Caco-2 (cell line): ENCODE data around the gene COA3. TPM values are rescaled to one million over a fixed set of nuclear protein-coding genes. Genes with fewer than 3 reads are reported as not detected.

Experiments
- BruUV-seq: library from RNA; stranded (reverse); fragments of 400-500 nt; replicated peaks from 2 replicates; lab custom pipeline; 2021; lab: Mats Ljungman, UMichigan
- CTCF ChIA-PET: fragments of 300-600 bp; sonication (Branson Sonifier 250); formaldehyde crosslinking; loops from one replicate; lab custom pipeline; 2022; ENCODE audit warnings: antibody characterized with exemption; lab: Charles Lee
- POLR2A ChIA-PET: fragments of 300-600 bp; sonication (Branson Sonifier 250); formaldehyde crosslinking; loops from one replicate; lab custom pipeline; 2022; ENCODE audit warnings: antibody characterized with exemption; lab: Charles Lee
- DNase-seq, 2 experiments: peaks; one replicate each; pipeline versions ENCODE4 v3.0.0 to v3.0.0-alpha.2; 2020 to 2022
- H3K27me3 ChIP-seq: replicated peaks from 2 replicates; pipeline ENCODE4 v1.6.0; 2011; ENCODE audit warnings: low read length; ENCODE audit not compliant: control insufficient read depth, insufficient read depth
- H3K36me3 ChIP-seq: 2 replicates; pipeline ENCODE4 v1.5.1; 2011; ENCODE audit warnings: low read length; ENCODE audit not compliant: control insufficient read depth, insufficient read depth
- H3K4me1 ChIP-seq: fragments of 250-450 bp; sonication (Bioruptor Pico); 2 replicates; pipeline ENCODE4 v1.5.1; 2020; ENCODE audit warnings: mild to moderate bottlenecking
- H3K4me3 ChIP-seq: 2 replicates; pipeline ENCODE4 v1.5.1; 2011; ENCODE audit warnings: low read depth, mild to moderate bottlenecking, control low read depth, low read length
- H3K9me3 ChIP-seq: fragments of 250-450 bp; sonication (Bioruptor Pico); 2 replicates; pipeline ENCODE4 v1.5.1; 2020; ENCODE audit warnings: mild to moderate bottlenecking, moderate library complexity
- H3K27ac Mint-ChIP-seq: one replicate; pipeline ENCODE4 v1.8.0; 2022; ENCODE audit warnings: mixed read lengths; ENCODE audit not compliant: unreplicated experiment
- H3K27me3 Mint-ChIP-seq: one replicate; pipeline ENCODE4 v1.8.0; 2022; ENCODE audit warnings: mixed read lengths; ENCODE audit not compliant: insufficient read depth, unreplicated experiment
- H3K36me3 Mint-ChIP-seq: one replicate; pipeline ENCODE4 v1.8.0; 2022; ENCODE audit warnings: mild to moderate bottlenecking, mixed read lengths; ENCODE audit not compliant: insufficient read depth, unreplicated experiment
- H3K4me1 Mint-ChIP-seq: one replicate; pipeline ENCODE4 v1.8.0; 2022; ENCODE audit warnings: low read depth, mixed read lengths; ENCODE audit not compliant: unreplicated experiment
- H3K4me3 Mint-ChIP-seq: one replicate; pipeline ENCODE4 v1.8.0; 2022; ENCODE audit warnings: mild to moderate bottlenecking, moderate library complexity, mixed read lengths; ENCODE audit not compliant: unreplicated experiment
- H3K9me3 Mint-ChIP-seq: one replicate; pipeline ENCODE4 v1.8.0; 2022; ENCODE audit warnings: mixed read lengths; ENCODE audit not compliant: unreplicated experiment
- CTCF ChIP-seq, 2 experiments: fragments of 200-600 bp in 1 of 2; IDR thresholded peaks; 1 replicate in 1 of 2; 2 replicates in 1 of 2; pipeline versions ENCODE4 v1.5.1 to v1.8.0; 2011 to 2022; ENCODE audit warnings: antibody characterized with exemption in 1 of 2, control low read depth in 1 of 2, inconsistent platforms in 1 of 2, low read depth in 1 of 2, low read length in 1 of 2, mild to moderate bottlenecking in 1 of 2, moderate library complexity in 1 of 2; ENCODE audit not compliant: insufficient read depth in 1 of 2, severe bottlenecking in 1 of 2, unreplicated experiment in 1 of 2
- intact Hi-C: fragments of 100-400 bp; cut with micrococcal nuclease; formaldehyde crosslinking; loops from one replicate; pipeline ENCODE4 v1.10.0; 2022; ENCODE audit not compliant: unreplicated experiment
- total RNA-seq: library from RNA; stranded (reverse); gene quantifications from 2 replicates; pipeline ENCODE4 v1.2.3, GENCODE V29; 2022

Gene COA3
- total RNA-seq, 1 experiment from 2014 or later = 63.6 TPM

- CTCF ChIA-PET = interaction anchor here (1.4 kb wide), 1 partner anchor 15 kb away, joined by 6 read pairs; the partner anchor contains the start of gene BECN1
- H3K36me3 Mint-ChIP-seq = peaks cover 38% of the 10 kb centered on the region
- H3K36me3 ChIP-seq = no peaks in the 10 kb centered on the region
Observed at GRCh38 chr17:42809250-42809649, 10.7 kb upstream of the COA3 start.

GRCh38 chr17:42806249-42806648 lies 7.7 kb upstream of the COA3 start:
- Mint-ChIP-seq H3K4me3 (no peak overlapping the region), H3K9me3 (no peaks in the 10 kb centered on the region), H3K27me3 (no peaks in the 10 kb centered on the region), H3K36me3 (peaks cover 21% of the 10 kb centered on the region), H3K27ac (peak overlapping the region; percentile 42), H3K4me1 (peaks cover 6% of the 10 kb centered on the region)
- Histone ChIP-seq H3K4me1 (peaks cover 24% of the 10 kb centered on the region), H3K9me3 (no peaks in the 10 kb centered on the region), H3K27me3 (no peaks in the 10 kb centered on the region), H3K4me3 (no peak overlapping the region), H3K36me3 (no peaks in the 10 kb centered on the region)
- ChIA-PET POLR2A (no interaction called here), CTCF (interaction anchor here (0.6 to 1.6 kb wide), 3 partner anchors 18 to 46 kb away, joined by 3 to 4 read pairs (median 4); partner anchors contain the start of genes BECN1 and RAMP2)
- TF ChIP-seq CTCF (IDR thresholded peaks at IDR 0.05; ENCODE audit: insufficient read depth in 1 of 2, low read depth in 1 of 2, low read length in 1 of 2, severe bottlenecking in 1 of 2, unreplicated experiment in 1 of 2) = no peak
- no TSS peak for BruUV-seq
- intact Hi-C loops = loop anchor here (2.0 kb wide), 1 partner anchor 19 kb away; the partner anchor contains the start of gene BECN1
- no peak for DNase-seq

More at GRCh38 chr17:42809250-42809649, 10.7 kb upstream of the COA3 start:
- no TSS peak for BruUV-seq
- Histone ChIP-seq H3K4me1 (peaks cover 11% of the 10 kb centered on the region; the same call in 1 of the 2 replicates), H3K9me3 (no peaks in the 10 kb centered on the region), H3K27me3 (no peaks in the 10 kb centered on the region), H3K4me3 (no peak overlapping the region)
- POLR2A ChIA-PET = no interaction called here
- Mint-ChIP-seq H3K4me3 (no peak overlapping the region), H3K27me3 (no peaks in the 10 kb centered on the region), H3K4me1 (peaks cover 6% of the 10 kb centered on the region), H3K9me3 (no peaks in the 10 kb centered on the region), H3K27ac (no peak overlapping the region)
- no peak for TF ChIP-seq CTCF (IDR thresholded peaks at IDR 0.05; ENCODE audit: insufficient read depth in 1 of 2, low read depth in 1 of 2, low read length in 1 of 2, severe bottlenecking in 1 of 2, unreplicated experiment in 1 of 2)
- intact Hi-C loops = no loop called here
- DNase-seq = no peak

- POLR2A ChIA-PET = no interaction called here
- Histone ChIP-seq H3K9me3 (no peaks in the 10 kb centered on the region), H3K27me3 (no peaks in the 10 kb centered on the region), H3K4me1 (peaks cover 24% of the 10 kb centered on the region), H3K36me3 (no peaks in the 10 kb centered on the region), H3K4me3 (no peak overlapping the region)
- BruUV-seq = no TSS peak
- TF ChIP-seq CTCF (IDR thresholded peaks at IDR 0.05; ENCODE audit: insufficient read depth in 1 of 2, low read depth in 1 of 2, low read length in 1 of 2, severe bottlenecking in 1 of 2, unreplicated experiment in 1 of 2) = no peak
- no peaks in the 10 kb centered on the region for H3K9me3 Mint-ChIP-seq
- intact Hi-C loops = no loop called here
- H3K4me1 Mint-ChIP-seq = peaks cover 6% of the 10 kb centered on the region
- H3K4me3 Mint-ChIP-seq = no peak overlapping the region
- peaks cover 13% of the 10 kb centered on the region for H3K36me3 Mint-ChIP-seq
- no peak overlapping the region for H3K27ac Mint-ChIP-seq
- CTCF ChIA-PET = interaction anchor here (1.6 kb wide), 1 partner anchor 19 kb away, joined by 4 read pairs; the partner anchor contains the start of gene BECN1
- no peaks in the 10 kb centered on the region for H3K27me3 Mint-ChIP-seq
- peak in 1 of 2 experiments; percentile 47 for DNase-seq
Observed at GRCh38 chr17:42804918-42805367, 6.4 kb upstream of the COA3 start.
